HG03575 (cell line): ENCODE data around the gene MRPS6.

Experiments used
- ATAC-seq: cut with Tn5 transposase; IDR thresholded peaks from one replicate; pipeline ENCODE4 v1.9.1; 2021; ENCODE audit not compliant: unreplicated experiment, insufficient number of reproducible peaks, low FRiP score; ENCODE audit errors: extremely low read depth

The MRPS6 gene

DNA sequence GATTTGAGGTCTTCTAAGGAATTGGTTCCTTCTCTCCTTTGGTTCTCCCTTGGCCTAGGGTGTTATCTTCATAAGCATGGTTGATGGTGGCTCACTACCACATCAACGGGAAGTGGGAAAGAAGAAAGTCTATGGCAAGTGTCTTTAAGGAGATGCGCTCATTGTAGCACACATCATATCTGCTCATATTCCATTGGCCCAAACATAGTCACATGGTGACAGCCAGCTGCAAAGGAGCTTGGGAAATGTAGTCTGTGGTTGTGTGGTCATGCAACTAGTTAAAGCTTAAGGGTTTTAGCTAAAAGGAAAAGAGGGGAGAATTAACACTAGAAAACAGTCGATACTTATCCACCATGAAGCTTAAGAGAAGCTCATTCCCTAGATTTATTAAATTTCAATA is 11.4 kb upstream of the MRPS6 start:
- no peak for ATAC-seq

DNA sequence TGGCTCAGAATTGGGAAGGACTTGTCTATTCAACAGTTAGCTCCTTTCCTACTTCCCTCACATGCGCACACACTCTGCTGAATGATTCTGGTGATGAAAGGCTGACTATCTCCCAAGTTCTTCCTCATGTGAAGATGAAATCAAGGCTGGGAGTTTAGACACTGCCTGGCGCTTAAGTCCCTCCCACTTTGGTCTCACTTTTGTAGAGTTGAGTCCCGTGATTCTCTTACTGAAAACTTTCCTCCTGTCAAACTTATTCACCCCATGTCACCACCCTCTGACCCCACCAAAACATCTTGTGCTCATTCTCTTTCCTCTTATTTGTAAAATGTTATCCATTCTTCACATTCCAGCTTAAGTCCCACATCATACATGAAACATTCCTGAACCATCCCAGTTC is 8.4 kb upstream of the MRPS6 start:
- ATAC-seq: no peak

DNA sequence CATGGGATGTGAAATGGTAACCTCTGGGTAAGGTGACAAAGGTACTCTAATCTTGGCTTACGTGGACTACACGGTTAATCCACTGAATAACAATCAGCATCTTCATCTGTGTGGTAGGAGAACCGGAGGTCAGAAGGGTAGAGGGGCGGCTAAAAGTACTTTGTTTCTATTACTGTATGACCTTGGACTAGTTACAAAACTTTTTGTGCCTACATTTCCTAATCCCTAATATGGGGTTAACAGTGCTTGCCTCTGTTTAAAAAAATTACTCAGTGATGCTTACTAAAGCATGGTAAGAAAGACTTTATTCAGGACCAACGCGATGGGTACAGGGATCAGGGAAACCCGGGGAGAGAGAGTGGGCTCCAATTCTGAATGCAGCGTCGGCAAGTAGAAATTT is 1.7 kb upstream of the MRPS6 start:
- ATAC-seq: no peak

DNA sequence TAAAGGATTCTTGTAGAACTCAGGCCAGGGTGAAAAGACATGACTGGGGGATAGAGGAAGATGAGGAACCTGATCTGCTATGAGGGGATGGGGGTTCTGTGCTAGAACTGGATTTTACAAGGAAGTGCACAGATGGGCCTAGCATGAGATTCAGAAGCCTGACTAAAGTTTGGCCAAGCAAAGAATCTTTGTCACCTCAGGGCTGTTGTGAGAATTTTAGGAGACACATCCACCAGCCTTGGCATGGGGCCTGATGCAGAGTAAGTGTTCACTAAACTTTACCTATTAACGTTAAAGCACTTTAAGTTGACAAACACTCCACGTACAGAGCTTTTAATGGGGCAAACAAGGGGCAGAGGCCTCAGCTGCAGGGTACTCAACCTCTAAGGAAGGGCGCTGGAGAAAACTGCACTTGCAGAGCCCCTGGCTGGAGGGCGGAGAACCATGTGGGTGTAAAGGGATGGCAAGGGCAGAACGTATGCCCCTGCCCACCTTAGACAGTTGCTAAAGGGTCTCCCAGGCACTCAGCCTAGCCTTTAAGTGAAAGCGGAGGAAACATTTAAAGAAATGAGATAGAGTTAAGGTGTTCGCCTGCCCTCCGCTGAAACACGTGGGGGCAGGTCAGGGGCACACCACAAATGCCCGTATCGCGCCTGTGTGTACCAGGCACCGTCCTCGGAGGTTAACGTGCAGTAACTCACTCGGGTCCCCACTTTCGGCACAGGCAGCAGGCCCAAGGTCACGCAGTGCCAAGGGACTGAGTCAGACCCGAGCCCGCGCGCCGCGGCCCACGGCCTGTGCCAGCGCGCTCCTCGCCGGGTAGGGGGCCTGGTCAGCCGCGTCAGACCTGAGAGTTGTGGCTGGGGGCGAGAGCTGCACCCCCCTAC is 990 bp upstream of the MRPS6 start:
- no peak for ATAC-seq

GRCh38 chr21:34073749-34074282 is 438 bp downstream of the MRPS6 start:
- ATAC-seq: no peak

DNA sequence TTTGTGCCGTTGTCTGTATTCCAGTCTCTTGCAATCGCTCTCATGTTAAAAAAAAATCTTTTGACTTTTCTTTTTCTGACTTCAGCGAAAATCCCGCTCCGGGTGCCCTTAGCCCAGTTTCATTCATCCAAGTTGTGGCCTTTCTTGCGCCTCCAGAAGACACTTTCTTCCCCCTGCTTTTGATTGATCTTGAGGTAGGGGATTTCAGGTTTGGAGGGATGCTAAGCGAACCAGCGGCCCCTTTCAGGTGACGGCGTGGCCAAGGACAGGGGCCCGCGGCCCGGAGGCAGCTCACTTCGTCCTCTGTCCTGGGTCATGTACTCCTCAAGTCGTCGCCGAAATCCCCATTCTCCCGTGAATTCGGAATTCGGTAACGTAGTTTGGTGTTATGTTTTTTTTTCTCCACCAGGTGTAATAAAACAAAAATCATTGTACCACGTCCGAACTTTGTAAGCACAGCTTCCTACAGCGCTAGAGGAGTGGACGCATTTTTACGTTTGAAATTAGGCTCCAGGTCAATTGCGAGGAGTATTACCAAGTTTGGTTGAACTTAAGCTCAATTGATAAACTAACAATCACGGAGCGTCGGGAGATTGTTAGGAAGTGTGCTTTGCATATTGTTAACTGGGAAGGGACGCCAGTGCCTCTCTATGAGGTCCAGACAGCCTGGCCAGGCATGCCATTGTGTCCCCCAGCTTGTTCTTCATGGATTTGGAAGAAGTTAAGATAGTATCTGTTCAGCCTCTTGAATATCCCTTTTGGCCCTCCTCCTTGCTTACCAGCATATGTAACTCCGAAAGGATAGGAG is 1.1 kb downstream of the MRPS6 start:
- no peak for ATAC-seq

DNA sequence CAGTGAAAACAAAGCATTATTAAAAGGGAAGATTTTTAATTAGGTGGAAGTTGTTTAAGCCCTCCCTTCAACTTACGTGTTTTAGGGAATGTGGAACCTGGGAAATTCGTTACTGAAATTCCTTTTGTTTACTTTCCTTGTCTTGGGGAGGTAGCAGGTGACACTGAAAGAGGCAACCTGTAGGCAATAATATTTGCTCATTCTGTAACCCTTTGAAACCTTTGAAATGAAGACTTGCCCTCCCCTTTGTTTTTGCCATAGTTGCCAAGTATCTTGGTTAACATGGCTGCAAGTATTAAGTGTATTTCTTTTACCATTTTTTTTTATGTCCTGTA is 1.7 kb downstream of the MRPS6 start:
- no peak for ATAC-seq

- no peak for ATAC-seq
Observed at GRCh38 chr21:34075760-34076660, 2.6 kb downstream of the MRPS6 start.

DNA sequence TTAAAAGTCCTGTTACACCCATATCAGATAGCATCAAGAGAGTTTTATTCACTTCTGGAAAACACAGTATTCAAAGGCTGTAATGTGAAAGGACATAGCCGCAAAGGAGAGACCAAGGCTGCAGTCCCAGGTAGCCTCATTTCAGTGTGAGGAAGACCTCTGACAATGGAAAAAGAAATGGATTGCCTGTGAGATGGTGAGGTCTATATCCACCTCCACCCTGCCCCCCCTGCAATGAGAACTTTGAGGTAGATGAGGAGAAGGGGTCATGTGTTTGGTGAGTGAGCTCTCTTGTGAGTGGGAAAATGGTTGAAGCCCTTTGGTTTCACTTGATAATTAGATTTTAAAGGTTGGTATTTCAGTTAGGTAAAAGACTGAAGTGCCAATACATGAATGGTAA is 3.5 kb downstream of the MRPS6 start:
- no peak for ATAC-seq

DNA sequence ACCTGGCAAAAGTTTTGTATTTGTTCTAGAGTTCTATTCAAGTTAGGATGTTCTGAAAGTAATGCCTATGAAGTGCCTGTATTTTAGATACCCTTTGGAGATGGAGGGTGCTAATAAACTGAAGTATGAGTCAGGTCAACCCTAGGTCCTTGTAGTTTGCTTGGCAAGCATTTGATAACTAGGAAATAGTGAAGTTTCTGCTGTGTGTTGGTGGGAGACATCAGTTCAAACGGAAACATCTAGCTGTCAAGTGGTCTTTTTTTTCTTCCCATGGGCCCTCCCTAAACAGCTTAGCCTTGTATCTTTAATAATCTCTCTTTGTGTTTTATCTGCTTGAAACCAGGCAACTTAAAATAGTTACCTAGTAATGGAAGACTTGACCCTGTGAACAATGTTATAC is 4.5 kb downstream of the MRPS6 start:
- no peak for ATAC-seq

DNA sequence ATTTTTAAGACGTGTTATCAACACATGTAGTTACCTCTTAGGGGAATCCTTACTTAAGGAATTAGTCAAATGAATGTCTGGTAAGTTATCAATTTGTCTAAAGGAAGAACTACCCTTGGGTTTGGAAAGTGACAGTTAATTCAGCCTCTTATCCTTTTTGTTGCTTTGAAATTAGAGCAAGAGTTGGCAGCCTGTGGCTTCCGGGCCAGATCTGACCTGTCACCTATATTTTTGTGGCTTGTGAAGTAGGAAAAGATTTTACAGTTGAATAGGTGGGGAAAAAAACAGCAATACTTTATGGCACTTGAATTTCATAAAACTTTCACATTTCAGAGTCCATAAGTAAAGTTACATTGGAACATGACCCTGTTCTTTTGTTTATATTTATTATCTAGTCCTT is 5.5 kb downstream of the MRPS6 start:
- ATAC-seq: no peak

DNA sequence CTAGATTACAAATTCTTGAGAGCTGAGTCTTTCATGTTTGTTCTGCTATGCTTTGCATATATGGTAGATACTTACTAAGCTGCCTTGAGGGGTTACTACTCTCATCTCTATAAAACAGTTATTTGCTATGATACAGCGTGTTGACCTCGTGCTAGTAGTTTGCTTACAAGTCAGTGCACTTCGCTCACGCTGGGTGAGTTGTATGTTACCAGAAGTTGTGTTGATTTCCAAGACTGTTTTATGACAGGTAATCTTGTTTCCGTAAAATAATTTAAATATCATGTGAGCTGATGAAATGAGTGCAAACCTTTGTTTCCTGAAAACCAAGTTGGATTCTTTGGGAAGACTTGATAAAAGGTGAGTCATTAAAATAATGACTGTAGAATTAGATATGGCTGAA is 7.3 kb downstream of the MRPS6 start:
- ATAC-seq: no peak

- no peak for ATAC-seq
Observed at GRCh38 chr21:34082769-34083168, 9.4 kb downstream of the MRPS6 start.

- ATAC-seq: no peak
Observed at GRCh38 chr21:34083357-34083756, 10.0 kb downstream of the MRPS6 start.

DNA sequence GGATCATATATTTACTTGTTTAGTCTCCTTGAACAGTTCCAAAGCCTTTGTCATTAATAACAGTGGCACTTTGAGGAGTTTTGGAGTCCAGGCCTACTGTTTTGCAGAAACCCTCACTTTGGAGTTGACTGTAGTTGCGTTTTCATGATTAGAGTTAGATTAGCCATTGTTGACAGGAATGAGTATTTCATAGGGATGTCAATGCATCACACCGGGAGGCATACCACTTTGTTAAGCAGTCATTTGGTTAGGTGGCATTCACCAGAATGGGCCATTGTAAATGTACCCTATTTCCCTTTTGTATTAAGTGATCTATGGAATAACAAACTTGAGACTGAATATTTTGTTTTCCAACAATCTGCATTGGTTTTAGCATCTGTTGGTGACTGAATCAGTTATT is 11.8 kb downstream of the MRPS6 start:
- ATAC-seq: no peak

DNA sequence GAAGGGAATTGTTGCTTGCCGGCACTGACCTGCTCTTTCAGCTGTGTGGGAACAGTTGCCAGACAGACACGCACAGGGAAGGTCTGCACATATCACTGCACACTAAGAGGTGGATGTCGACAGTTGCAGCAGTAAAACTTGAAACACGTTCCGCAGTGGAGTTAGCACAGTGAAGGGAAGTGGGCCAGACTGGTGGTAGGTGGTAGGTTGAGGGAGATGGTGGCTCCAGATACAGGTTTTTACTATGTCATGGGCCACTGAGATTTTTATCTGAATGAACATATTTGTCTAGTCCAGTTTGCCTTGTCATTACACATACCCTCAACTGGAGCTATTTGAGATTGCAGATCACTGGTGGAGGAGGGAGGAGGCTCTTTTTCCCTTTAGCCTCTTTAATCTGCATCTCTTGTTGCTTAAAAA is 13.5 kb downstream of the MRPS6 start:
- ATAC-seq: no peak

DNA sequence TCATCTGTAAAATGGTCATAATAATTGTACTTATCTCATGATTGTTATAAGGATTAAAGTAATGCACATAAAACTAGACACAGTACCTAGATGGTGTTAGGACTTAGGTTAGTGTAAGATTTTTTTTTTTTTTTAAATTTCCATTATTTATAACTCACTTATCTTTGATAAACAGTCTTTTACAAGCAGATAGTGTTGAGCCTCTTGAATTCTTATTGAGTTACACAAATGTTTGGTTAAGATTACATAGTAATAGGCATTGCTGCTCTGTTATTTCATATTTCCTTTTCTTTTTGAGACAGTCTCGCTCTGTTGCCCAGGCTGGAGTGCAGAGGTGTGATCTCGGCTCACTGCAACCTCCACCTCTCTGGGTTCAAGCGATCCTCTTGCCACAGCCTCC is 15.4 kb downstream of the MRPS6 start:
- ATAC-seq: no peak

DNA sequence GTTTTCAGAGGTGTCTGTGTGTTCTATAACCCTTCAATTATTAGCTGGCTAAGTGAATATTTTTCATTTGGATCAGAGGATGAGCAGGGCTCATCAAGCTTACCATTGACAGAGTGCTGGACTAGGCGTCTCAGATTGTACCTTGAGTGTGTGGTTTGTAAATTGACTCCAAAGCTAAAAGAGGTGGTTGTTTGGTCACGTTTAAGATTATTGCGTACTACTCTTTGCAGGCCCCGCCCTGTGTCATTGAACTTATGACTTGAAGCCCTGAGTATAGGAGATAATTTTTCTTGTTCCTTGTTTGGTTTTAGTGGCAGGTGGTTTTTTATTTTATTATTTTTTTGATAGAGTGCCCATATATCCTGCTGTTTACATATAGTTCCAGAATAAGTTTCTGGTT is 17.7 kb downstream of the MRPS6 start:
- ATAC-seq: no peak

- ATAC-seq: no peak
Observed at GRCh38 chr21:34091607-34092006, 18.2 kb downstream of the MRPS6 start.
